ENCODE results near the gene CD109. TPM values are rescaled to one million over a fixed set of nuclear protein-coding genes. Genes with fewer than 3 reads are reported as not detected.

CD109 gene
- total and polyA plus RNA-seq, 2 of the 4 experiments (the other 2 are of a cell fraction) = 3.6 to 5.0 TPM

- Histone ChIP-seq H3K9me3 (ENCODE audit: control insufficient read depth, insufficient read depth, low read length) (no peaks in the 10 kb centered on the region), H3K18ac (ENCODE audit: low read depth, low read length) (no peak overlapping the region), H4K8ac (ENCODE audit: low read depth in 2 of 2, low read length in 2 of 2) (no peak overlapping the region), H3K23ac (ENCODE audit: low read depth, low read length) (no peak overlapping the region), H3K56ac (ENCODE audit: extremely low read depth, insufficient read depth, low read length) (no peak overlapping the region), H4K20me1 (ENCODE audit: insufficient read depth, low read length) (no peaks in the 10 kb centered on the region), H3K27me3 (ENCODE audit: control insufficient read depth, insufficient read depth, low read length) (no peaks in the 10 kb centered on the region), H2AFZ (replicated peaks; ENCODE audit: low read length, poor library complexity) (no peak overlapping the region), H2AK5ac (ENCODE audit: low read depth, low read length) (no peak overlapping the region), H3K27ac (ENCODE audit: insufficient read depth, low read length) (no peak overlapping the region), H2AK9ac (replicated peaks; ENCODE audit: low read depth, low read length, poor library complexity) (no peak overlapping the region), H3K4me1 (ENCODE audit: control insufficient read depth, insufficient read depth, low read length) (no peaks in the 10 kb centered on the region), H3K9me1 (ENCODE audit: insufficient read depth, low read length) (peaks cover 1% of the 10 kb centered on the region; the same call in 1 of the 2 replicates), H2BK20ac (ENCODE audit: low read depth, low read length) (no peak overlapping the region), H3K14ac (replicated peaks; ENCODE audit: low read depth, low read length) (no peak overlapping the region), H3K4ac (ENCODE audit: low read depth, low read length) (no peak overlapping the region), H3K9ac (ENCODE audit: low read depth, low read length) (no peak overlapping the region), H3K4me2 (ENCODE audit: low read depth, low read length) (no peak overlapping the region), H4K91ac (ENCODE audit: insufficient read depth, low read depth, low read length) (no peak overlapping the region), H4K5ac (ENCODE audit: low read depth, low read length) (no peak overlapping the region), H2BK15ac (ENCODE audit: low read depth, low read length) (no peak overlapping the region), H2BK120ac (ENCODE audit: low read depth, low read length) (no peak overlapping the region), H3K4me3 (ENCODE audit: insufficient read depth, low read depth, low read length) (no peak overlapping the region), H3K79me1 (ENCODE audit: low read depth in 1 of 2, low read length in 2 of 2) (no peaks in the 10 kb centered on the region), H2BK5ac (ENCODE audit: low read depth, low read length, poor library complexity, severe bottlenecking) (no peak overlapping the region), H3K36me3 (ENCODE audit: control insufficient read depth, insufficient read depth, low read length) (no peaks in the 10 kb centered on the region)
- dilution Hi-C loops (cut with HindIII; ENCODE audit: low sequenced_read_pairs, unreplicated experiment) = no loop called here
- no CpG with 5 or more reads among the region's 3 CpGs for WGBS, 2 experiments (ENCODE audit: extremely low coverage in 2 of 2, insufficient read length in 1 of 2)
- ChIA-PET POLR2A (ENCODE audit: unreplicated experiment) (no interaction called here), CTCF (no interaction called here)
- TF ChIP-seq POLR2A (IDR thresholded peaks at IDR 0.05; ENCODE audit: low read depth, low read length) = no peak
- no peak for TF ChIP-seq NFE2L2 (IDR thresholded peaks at IDR 0.05; ENCODE audit: low read depth, low read length)
- TF ChIP-seq CEBPB (IDR thresholded peaks at IDR 0.05; ENCODE audit: low read depth, low read length) = no peak
- no peak for TF ChIP-seq ELK1 (IDR thresholded peaks at IDR 0.05; ENCODE audit: borderline replicate concordance, low read depth, low read length)
- no peak for TF ChIP-seq SMC3 (IDR thresholded peaks at IDR 0.05; ENCODE audit: low read depth, low read length)
- no peak for TF ChIP-seq FOS (IDR thresholded peaks at IDR 0.05; ENCODE audit: low read depth, low read length)
- TF ChIP-seq BHLHE40 (IDR thresholded peaks at IDR 0.05; ENCODE audit: low read depth, low read length) = no peak
- no peak for TF ChIP-seq MAZ (IDR thresholded peaks at IDR 0.05; ENCODE audit: borderline replicate concordance, low read depth, low read length)
- no peak for TF ChIP-seq CHD1 (IDR thresholded peaks at IDR 0.05; ENCODE audit: low read depth, low read length)
- no peak for TF ChIP-seq RCOR1 (IDR thresholded peaks at IDR 0.05; ENCODE audit: insufficient replicate concordance, low read length)
- TF ChIP-seq CTCF (conservative IDR thresholded peaks at IDR 0.05; ENCODE audit: low read depth, low read length) = no peak
- no peak for TF ChIP-seq MAFK (IDR thresholded peaks at IDR 0.05; ENCODE audit: low read depth, low read length)
- no peak for TF ChIP-seq USF2 (IDR thresholded peaks at IDR 0.05; ENCODE audit: low read depth, low read length)
- no peak for TF ChIP-seq MXI1 (IDR thresholded peaks at IDR 0.05; ENCODE audit: borderline replicate concordance, low read depth, low read length)
- TF ChIP-seq RFX5 (IDR thresholded peaks at IDR 0.05; ENCODE audit: low read depth, low read length) = no peak
- no peak for TF ChIP-seq RAD21 (IDR thresholded peaks at IDR 0.05; ENCODE audit: low read length)
- intact Hi-C loops (cut with micrococcal nuclease) = no loop called here
- no peak for ATAC-seq (ENCODE audit: low read depth)
- in situ Hi-C loops (cut with MboI; ENCODE audit: low sequenced_read_pairs) = no loop called here
- no TSS peak for BruUV-seq (replicated peaks)
- no peak for DNase-seq
Measured at GRCh38 chr6:73870907-73871306, 174.9 kb downstream of the CD109 start.

Measured in IMR-90 (cell line).